ENCODE data around the gene PLCB4.

GRCh38 chr20:9185511-9185910, 116.6 kb downstream of the PLCB4 start:
- TF ChIP-seq, protein P1, sequence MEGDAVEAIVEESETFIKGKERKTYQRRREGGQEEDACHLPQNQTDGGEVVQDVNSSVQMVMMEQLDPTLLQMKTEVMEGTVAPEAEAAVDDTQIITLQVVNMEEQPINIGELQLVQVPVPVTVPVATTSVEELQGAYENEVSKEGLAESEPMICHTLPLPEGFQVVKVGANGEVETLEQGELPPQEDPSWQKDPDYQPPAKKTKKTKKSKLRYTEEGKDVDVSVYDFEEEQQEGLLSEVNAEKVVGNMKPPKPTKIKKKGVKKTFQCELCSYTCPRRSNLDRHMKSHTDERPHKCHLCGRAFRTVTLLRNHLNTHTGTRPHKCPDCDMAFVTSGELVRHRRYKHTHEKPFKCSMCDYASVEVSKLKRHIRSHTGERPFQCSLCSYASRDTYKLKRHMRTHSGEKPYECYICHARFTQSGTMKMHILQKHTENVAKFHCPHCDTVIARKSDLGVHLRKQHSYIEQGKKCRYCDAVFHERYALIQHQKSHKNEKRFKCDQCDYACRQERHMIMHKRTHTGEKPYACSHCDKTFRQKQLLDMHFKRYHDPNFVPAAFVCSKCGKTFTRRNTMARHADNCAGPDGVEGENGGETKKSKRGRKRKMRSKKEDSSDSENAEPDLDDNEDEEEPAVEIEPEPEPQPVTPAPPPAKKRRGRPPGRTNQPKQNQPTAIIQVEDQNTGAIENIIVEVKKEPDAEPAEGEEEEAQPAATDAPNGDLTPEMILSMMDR (conservative IDR thresholded peaks at IDR 0.05; ENCODE audit: low read length) = no peak
- no peak for TF ChIP-seq EZH2phosphoT487 (IDR thresholded peaks at IDR 0.05; ENCODE audit: borderline replicate concordance, low read depth, low read length)

All from OCI-LY7 (cell line).